CD14-positive monocyte (primary cell): ENCODE data around the gene MON2. TPM values are rescaled to one million over a fixed set of nuclear protein-coding genes. Genes with fewer than 3 reads are reported as not detected.

Experiments
- DNase-seq, 3 donors: peaks; one replicate each; pipeline ENCODE4 v3.0.0-alpha.2; 2011 to 2022
- H2AFZ ChIP-seq: 2 replicates; pipeline ENCODE4 v1.6.0; 2012; ENCODE audit warnings: mild to moderate bottlenecking, low read depth, low read length, inconsistent platforms; ENCODE audit not compliant: insufficient read depth, poor library complexity, severe bottlenecking
- H3K27ac ChIP-seq, 2 donors: 1 replicate in 1 of 2; 2 replicates in 1 of 2; pipeline ENCODE4 v1.5.1; 2012 to 2013; ENCODE audit warnings: low read length in 2 of 2, control low read depth in 1 of 2, inconsistent platforms in 1 of 2, low read depth in 1 of 2, mild to moderate bottlenecking in 1 of 2
- H3K27me3 ChIP-seq, 2 donors: one replicate each; pipeline versions ENCODE4 v1.6.0 to v1.6.1; 2011 to 2013; ENCODE audit warnings: low read length in 2 of 2; ENCODE audit not compliant: control insufficient read depth in 2 of 2, insufficient read depth in 2 of 2
- H3K36me3 ChIP-seq, 2 donors: replicated peaks in 1 of 2; 1 replicate in 1 of 2; 2 replicates in 1 of 2; pipeline versions ENCODE4 v1.5.1 to v1.6.1; 2012 to 2013; ENCODE audit warnings: low read length in 2 of 2, control low read depth in 1 of 2, inconsistent platforms in 1 of 2, mild to moderate bottlenecking in 1 of 2; ENCODE audit not compliant: insufficient read depth in 2 of 2, control insufficient read depth in 1 of 2
- H3K4me1 ChIP-seq, 2 donors: 1 replicate in 1 of 2; 2 replicates in 1 of 2; pipeline versions ENCODE4 v1.5.1 to v1.6.1; 2012 to 2013; ENCODE audit warnings: low read length in 2 of 2, control low read depth in 1 of 2, inconsistent platforms in 1 of 2, mild to moderate bottlenecking in 1 of 2, moderate library complexity in 1 of 2; ENCODE audit not compliant: insufficient read depth in 2 of 2, control insufficient read depth in 1 of 2
- H3K4me2 ChIP-seq: replicated peaks from 2 replicates; pipeline ENCODE3; 2012; ENCODE audit warnings: low read length, moderate library complexity, mild to moderate bottlenecking; ENCODE audit not compliant: poor library complexity, severe bottlenecking; ENCODE audit errors: extremely low read depth
- H3K4me3 ChIP-seq, 3 experiments: fragments of 200-600 bp in 1 of 3; sonication (generic) in 1 of 3; replicated peaks in 1 of 3; 1 replicate in 2 of 3; 2 replicates in 1 of 3; pipeline ENCODE4 v1.5.1; 2011 to 2013; ENCODE audit warnings: low read length in 3 of 3, mild to moderate bottlenecking in 3 of 3, control low read depth in 2 of 3, low read depth in 2 of 3, inconsistent platforms in 1 of 3, moderate library complexity in 1 of 3
- H3K79me2 ChIP-seq: 2 replicates; pipeline ENCODE4 v1.6.0; 2012; ENCODE audit warnings: mild to moderate bottlenecking, control low read depth, inconsistent platforms, low read length, moderate library complexity; ENCODE audit not compliant: insufficient read depth
- H3K9ac ChIP-seq: 2 replicates; pipeline ENCODE4 v1.6.0; 2017; ENCODE audit warnings: low read length, mild to moderate bottlenecking; ENCODE audit not compliant: insufficient read depth, poor library complexity, severe bottlenecking
- H3K9me3 ChIP-seq, 2 donors: replicated peaks in 1 of 2; 1 replicate in 1 of 2; 2 replicates in 1 of 2; pipeline versions ENCODE4 v1.5.1 to v1.6.1; 2012 to 2013; ENCODE audit warnings: low read length in 2 of 2, control low read depth in 1 of 2; ENCODE audit not compliant: control insufficient read depth in 1 of 2, insufficient read depth in 1 of 2
- H4K20me1 ChIP-seq: 2 replicates; pipeline ENCODE4 v1.6.0; 2012; ENCODE audit warnings: mild to moderate bottlenecking, low read length, control low read depth, moderate library complexity; ENCODE audit not compliant: insufficient read depth
- H3K27ac Mint-ChIP-seq, 7 donors: one replicate each; pipeline ENCODE4 v1.8.0; 2020; ENCODE audit warnings: mild to moderate bottlenecking in 7 of 7, mixed read lengths in 7 of 7, moderate library complexity in 6 of 7, inconsistent platforms in 2 of 7
- H3K27me3 Mint-ChIP-seq, 3 donors: one replicate each; pipeline ENCODE4 v1.8.0; 2021 to 2022; ENCODE audit warnings: low read depth in 3 of 3, mild to moderate bottlenecking in 3 of 3, mixed read lengths in 3 of 3, moderate library complexity in 3 of 3, inconsistent platforms in 1 of 3
- H3K36me3 Mint-ChIP-seq, 2 donors: one replicate each; pipeline ENCODE4 v1.8.0; 2020; ENCODE audit warnings: mixed read lengths in 2 of 2, inconsistent platforms in 1 of 2, mild to moderate bottlenecking in 1 of 2
- H3K4me1 Mint-ChIP-seq: one replicate; pipeline ENCODE4 v1.8.0; 2020; ENCODE audit warnings: mild to moderate bottlenecking, mixed read lengths
- H3K4me3 Mint-ChIP-seq, 2 donors: one replicate each; pipeline ENCODE4 v1.8.0; 2020; ENCODE audit warnings: mild to moderate bottlenecking in 2 of 2, mixed read lengths in 2 of 2, moderate library complexity in 1 of 2
- H3K9me3 Mint-ChIP-seq, 7 donors: one replicate each; pipeline ENCODE4 v1.8.0; 2020 to 2022; ENCODE audit warnings: mixed read lengths in 7 of 7, mild to moderate bottlenecking in 6 of 7, moderate library complexity in 6 of 7, inconsistent platforms in 2 of 7
- CTCF ChIP-seq: fragments of 200-600 bp; IDR thresholded peaks from one replicate; pipeline ENCODE4 v1.8.0; 2022; ENCODE audit warnings: antibody characterized with exemption, mild to moderate bottlenecking
- WGBS: methylation state at CpG from one replicate; pipeline ENCODE4 v1.1.5; 2013; ENCODE audit warnings: missing lambda C conversion rate; ENCODE audit not compliant: insufficient coverage; 5-methylcytosine and 5-hydroxymethylcytosine counted together
- intact Hi-C, 2 donors: fragments of 100-400 bp; cut with micrococcal nuclease; formaldehyde crosslinking; loops; one replicate each; pipeline versions ENCODE4 v1.15.0 to v1.15.1; 2023
- polyA plus RNA-seq, 3 donors: library from polyadenylated mRNA; depleted of rRNA in 1 of 3; unstranded in 2 of 3; stranded (reverse) in 1 of 3; fragments of 300-500 nt in 2 of 3; fragments of >200 nt in 1 of 3; fragmentation: Illumina TruSeq in 2 of 3; gene quantifications; 1 replicate in 2 of 3; 2 replicates in 1 of 3; pipeline ENCODE4 v1.2.3, GENCODE V29; 2012 to 2021

MON2 gene
- polyA plus RNA-seq, 3 donors: 6.8 to 17.0 (median 9.6) TPM

DNA sequence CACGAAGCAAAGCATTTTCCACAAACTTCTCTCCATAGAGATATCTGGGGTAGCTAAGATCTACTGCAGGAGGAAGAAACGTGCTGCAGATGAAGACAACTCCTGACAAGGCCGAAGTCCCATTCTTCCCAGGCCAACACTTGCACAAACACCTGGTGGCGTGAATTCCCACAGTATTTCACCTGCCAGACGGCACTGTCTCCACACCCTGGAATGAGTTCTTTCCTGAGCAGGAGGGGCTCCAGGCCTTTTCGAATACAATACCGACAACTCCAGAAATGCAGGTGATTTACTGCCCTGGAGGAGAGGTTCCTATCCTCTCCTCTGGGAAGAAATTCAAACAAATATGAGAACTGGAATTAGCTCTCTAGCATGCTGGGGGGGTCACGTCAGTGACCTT is 179.9 kb downstream of the MON2 start:
- DNase-seq: no peak
- H3K27ac Mint-ChIP-seq: no peak overlapping the region

GRCh38 chr12:62647586-62647985 is 181.0 kb downstream of the MON2 start:
- Mint-ChIP-seq H3K27me3 (peaks cover 0 to 1% (median 1%) of the 10 kb centered on the region in 3 donors), H3K9me3 (peaks cover 0 to 2% (median 0%) of the 10 kb centered on the region in 7 donors), H3K4me1 (peaks cover 10% of the 10 kb centered on the region), H3K4me3 (no peak overlapping the region), H3K36me3 (peaks cover 17 to 21% of the 10 kb centered on the region in 2 donors), H3K27ac (no peak overlapping the region)
- TF ChIP-seq CTCF: no peak
- no peaks in the 10 kb centered on the region for H3K36me3 ChIP-seq
- H3K79me2 ChIP-seq: no peaks in the 10 kb centered on the region
- no peaks in the 10 kb centered on the region for H3K27me3 ChIP-seq
- H4K20me1 ChIP-seq: no peaks in the 10 kb centered on the region
- no peak overlapping the region for H3K4me3 ChIP-seq
- DNase-seq: no peak
- no peak overlapping the region for H2AFZ ChIP-seq
- intact Hi-C loops: no loop called here
- H3K4me2 ChIP-seq: no peak overlapping the region
- no peak overlapping the region for H3K27ac ChIP-seq
- H3K9me3 ChIP-seq: no peaks in the 10 kb centered on the region
- no peaks in the 10 kb centered on the region for H3K4me1 ChIP-seq
- no CpG with 5 or more reads among the region's 3 CpGs for WGBS
- H3K9ac ChIP-seq: no peak overlapping the region

More for the DNA sequence above, 179.9 kb downstream of the MON2 start:
- no peaks in the 10 kb centered on the region for H3K36me3 ChIP-seq
- no peaks in the 10 kb centered on the region for H4K20me1 ChIP-seq
- Mint-ChIP-seq H3K9me3 (peaks cover 0 to 3% (median 0%) of the 10 kb centered on the region in 7 donors), H3K4me1 (peaks cover 13% of the 10 kb centered on the region), H3K27me3 (peaks cover 0 to 1% (median 1%) of the 10 kb centered on the region in 3 donors), H3K4me3 (no peak overlapping the region), H3K36me3 (peaks cover 17 to 21% of the 10 kb centered on the region in 2 donors)
- no peaks in the 10 kb centered on the region for H3K4me1 ChIP-seq
- H3K27ac ChIP-seq: no peak overlapping the region
- 100% methylated on average over 5 of the region's 8 CpGs for WGBS
- H3K4me3 ChIP-seq: no peak overlapping the region
- no peaks in the 10 kb centered on the region for H3K27me3 ChIP-seq
- no peaks in the 10 kb centered on the region for H3K79me2 ChIP-seq
- H2AFZ ChIP-seq: no peak overlapping the region
- TF ChIP-seq CTCF: no peak
- intact Hi-C loops: no loop called here
- no peak overlapping the region for H3K9ac ChIP-seq
- H3K9me3 ChIP-seq: no peaks in the 10 kb centered on the region
- no peak overlapping the region for H3K4me2 ChIP-seq
